HepG2 (cell line): ENCODE data around the gene EIF4E1B. TPM values are rescaled to one million over a fixed set of nuclear protein-coding genes. Genes with fewer than 3 reads are reported as not detected.
A peak's percentile ranks its signal among the peaks of the same experiment; 100 is the strongest.

Source experiments
- ATAC-seq: fragments of 200-7000 bp; cut with Tn5 transposase; 3 replicates; pipeline ENCODE4 v1.9.1; 2020; ENCODE audit warnings: mild to moderate bottlenecking, moderate library complexity
- BruUV-seq: library from RNA; stranded (reverse); fragments of 400-500 nt; replicated peaks from 2 replicates; lab custom pipeline; 2021; lab: Mats Ljungman, UMichigan
- CTCF ChIA-PET: fragments of 300-600 bp; formaldehyde crosslinking; extraction: SDS; loops from one replicate; lab custom pipeline; 2021; ENCODE audit warnings: low total read pairs, inconsistent platforms, low intra/inter-chr PET ratio; lab: Yijun Ruan, JAX
- POLR2A ChIA-PET: fragments of 350-600 bp; sonication (Branson Sonifier 250); formaldehyde crosslinking; loops from one replicate; lab custom pipeline; 2020; ENCODE audit warnings: antibody characterized with exemption, inconsistent platforms; lab: Yijun Ruan, JAX
- DNase-seq: peaks from one replicate; pipeline ENCODE4 v3.0.0-alpha.2; 2015; ENCODE audit warnings: low spot score
- FAIRE-seq: peaks from 3 replicates; lab custom pipeline; 2011; peaks lifted over from hg19 to GRCh38; lab: Jason Lieb, UNC
- H2AFZ ChIP-seq: one replicate; pipeline ENCODE4 v1.6.1; 2011; ENCODE audit warnings: low read length, inconsistent platforms
- H3K27ac ChIP-seq: fragments of 300-600 bp; 3 replicates; pipeline ENCODE4 v1.8.0; 2011; ENCODE audit warnings: mixed run types, mild to moderate bottlenecking, mixed read lengths, low read length, inconsistent platforms; ENCODE audit not compliant: insufficient read depth; ENCODE audit errors: extremely low read length
- H3K27me3 ChIP-seq, 2 experiments: fragments of 200-600 bp in 1 of 2; 2 replicates in 1 of 2; 3 replicates in 1 of 2; pipeline versions ENCODE4 v1.6.0 to v1.8.0; 2011; ENCODE audit warnings: low read length in 2 of 2, mild to moderate bottlenecking in 2 of 2, moderate library complexity in 2 of 2, inconsistent platforms in 1 of 2; ENCODE audit not compliant: insufficient read depth in 2 of 2, control insufficient read depth in 1 of 2
- H3K36me3 ChIP-seq, 2 experiments: fragments of 200-600 bp in 1 of 2; replicated peaks in 1 of 2; 2 replicates in 1 of 2; 3 replicates in 1 of 2; pipeline versions ENCODE4 v1.5.1 to v1.8.0; 2011; ENCODE audit warnings: low read length in 2 of 2, inconsistent platforms in 1 of 2; ENCODE audit not compliant: insufficient read depth in 2 of 2, control insufficient read depth in 1 of 2
- H3K4me1 ChIP-seq: 2 replicates; pipeline ENCODE4 v1.5.1; 2012; ENCODE audit warnings: low read length, inconsistent platforms; ENCODE audit not compliant: insufficient read depth
- H3K4me2 ChIP-seq: 2 replicates; pipeline ENCODE4 v1.6.0; 2011; ENCODE audit warnings: low read depth, low read length, inconsistent platforms
- H3K4me3 ChIP-seq, 3 experiments: fragments of 200-600 bp in 1 of 3; sonication (generic), shearing (Covaris generic) in 1 of 3; replicated peaks in 1 of 3; 2 replicates each; pipeline ENCODE4 v1.5.1; 2011 to 2016; ENCODE audit warnings: low read length in 3 of 3, inconsistent platforms in 2 of 3, low read depth in 2 of 3, mild to moderate bottlenecking in 2 of 3, control low read depth in 1 of 3, mixed read lengths in 1 of 3; ENCODE audit not compliant: insufficient read depth in 1 of 3
- H3K79me2 ChIP-seq: one replicate; pipeline ENCODE4 v1.6.1; 2011; ENCODE audit warnings: low read length, inconsistent platforms; ENCODE audit not compliant: insufficient read depth
- H3K9ac ChIP-seq: 2 replicates; pipeline ENCODE4 v1.6.0; 2011; ENCODE audit warnings: mild to moderate bottlenecking, low read depth, low read length, inconsistent platforms; ENCODE audit not compliant: insufficient read depth
- H3K9me3 ChIP-seq: 2 replicates; pipeline ENCODE4 v1.5.1; 2012; ENCODE audit warnings: mild to moderate bottlenecking, low read length
- H4K20me1 ChIP-seq: 2 replicates; pipeline ENCODE4 v1.6.0; 2011; ENCODE audit warnings: inconsistent platforms, mild to moderate bottlenecking, low read length, moderate library complexity; ENCODE audit not compliant: insufficient read depth
- AGO2 ChIP-seq: fragments of 200-400 bp; formaldehyde crosslinking; optimal IDR thresholded peaks from 2 replicates; pipeline ENCODE3; 2017; ENCODE audit warnings: mild to moderate bottlenecking, low read depth, low read length, moderate library complexity
- HNRNPL ChIP-seq: fragments of 200-400 bp; formaldehyde crosslinking; IDR thresholded peaks from 2 replicates; pipeline ENCODE4 v1.6.1; 2017; ENCODE audit warnings: mild to moderate bottlenecking, low read depth, low read length
- KDM2A ChIP-seq: sonication (generic); formaldehyde crosslinking; IDR thresholded peaks from 2 replicates; pipeline ENCODE4 v1.4.0; 2020; ENCODE audit warnings: low read depth, missing genetic modification reagents, borderline replicate concordance
- KDM4B ChIP-seq: sonication (generic); formaldehyde crosslinking; IDR thresholded peaks from 2 replicates; pipeline ENCODE4 v1.4.0; 2020; ENCODE audit warnings: missing genetic modification reagents
- MED8 ChIP-seq: sonication (generic); formaldehyde crosslinking; IDR thresholded peaks from 2 replicates; pipeline ENCODE4 v1.8.1; 2023; ENCODE audit warnings: mild to moderate bottlenecking, missing genetic modification reagents; ENCODE audit not compliant: insufficient replicate concordance
- PHF5A ChIP-seq: IDR thresholded peaks from one replicate; pipeline ENCODE4 v1.6.1; 2018; ENCODE audit warnings: low read depth, missing genetic modification reagents; ENCODE audit not compliant: unreplicated experiment
- SOX13 ChIP-seq, 3 experiments: fragments of 450-650 bp in 1 of 3; sonication (generic) in 1 of 3; formaldehyde crosslinking in 1 of 3; IDR thresholded peaks in 2 of 3; conservative IDR thresholded peaks in 1 of 3; 2 replicates each; pipeline versions ENCODE4 v1.5.0 to v1.6.1; 2016 to 2020; ENCODE audit warnings: antibody characterized with exemption in 1 of 3, mild to moderate bottlenecking in 1 of 3, missing compliant biosample characterization in 1 of 3, missing genetic modification reagents in 1 of 3, moderate library complexity in 1 of 3
- YY1 ChIP-seq: IDR thresholded peaks from 2 replicates; pipeline ENCODE4 v1.6.1; 2011; ENCODE audit warnings: low read length, low read depth, moderate library complexity, mild to moderate bottlenecking; ENCODE audit not compliant: insufficient read depth, insufficient replicate concordance
- WGBS: methylation state at CpG from one replicate; pipeline ENCODE4 v1.1.6; 2017; ENCODE audit warnings: low lambda C conversion rate; 5-methylcytosine and 5-hydroxymethylcytosine counted together
- in situ Hi-C: cut with HindIII; loops from 2 replicates; pipeline ENCODE4 v1.10.0; 2017; ENCODE audit warnings: low pct_unique_long_range_greater_than_20kb; ENCODE audit not compliant: extremely low pct_ligation_motif_present
- intact Hi-C: fragments of 100-400 bp; cut with micrococcal nuclease; formaldehyde crosslinking; loops from one replicate; pipeline ENCODE4 v1.10.0; 2022; ENCODE audit not compliant: unreplicated experiment
- polyA plus RNA-seq, 8 experiments: library from polyadenylated mRNA; depleted of rRNA in 3 of 8; stranded (reverse) in 7 of 8; unstranded in 1 of 8; fragments of >200 nt; fragmentation: Illumina TruSeq in 4 of 8; extraction: Trizol in 4 of 8; gene quantifications; 2 replicates each; pipeline versions ENCODE4 v1.2.1 to v1.2.3, GENCODE V29; 2011 to 2016; ENCODE audit warnings: low read depth in 4 of 8, missing spikeins in 1 of 8, mixed read lengths in 1 of 8; ENCODE audit not compliant: insufficient read depth in 1 of 8
- total RNA-seq, 5 experiments: library from RNA; depleted of rRNA; stranded (reverse); fragments of >200 nt; fragmentation: Illumina TruSeq; extraction: Trizol; gene quantifications; 2 replicates each; pipeline ENCODE4 v1.2.3, GENCODE V29; 2016; ENCODE audit warnings: low read depth in 1 of 5
- TF ChIP-seq, protein P1 (sequence below): sonication (generic); formaldehyde crosslinking; IDR thresholded peaks from 2 replicates; pipeline ENCODE4 v1.4.0; 2020; ENCODE audit warnings: missing genetic modification reagents
- TF ChIP-seq, protein P2 (sequence below): sonication (generic); formaldehyde crosslinking; IDR thresholded peaks from 2 replicates; pipeline ENCODE4 v1.5.0; 2020; ENCODE audit warnings: mild to moderate bottlenecking, missing genetic modification reagents, moderate library complexity

Gene EIF4E1B
- total and polyA plus RNA-seq, 2 of the 13 experiments (the other 11 are each of a cell fraction or from before 2014, with no cell fraction given), result not detected

DNA sequence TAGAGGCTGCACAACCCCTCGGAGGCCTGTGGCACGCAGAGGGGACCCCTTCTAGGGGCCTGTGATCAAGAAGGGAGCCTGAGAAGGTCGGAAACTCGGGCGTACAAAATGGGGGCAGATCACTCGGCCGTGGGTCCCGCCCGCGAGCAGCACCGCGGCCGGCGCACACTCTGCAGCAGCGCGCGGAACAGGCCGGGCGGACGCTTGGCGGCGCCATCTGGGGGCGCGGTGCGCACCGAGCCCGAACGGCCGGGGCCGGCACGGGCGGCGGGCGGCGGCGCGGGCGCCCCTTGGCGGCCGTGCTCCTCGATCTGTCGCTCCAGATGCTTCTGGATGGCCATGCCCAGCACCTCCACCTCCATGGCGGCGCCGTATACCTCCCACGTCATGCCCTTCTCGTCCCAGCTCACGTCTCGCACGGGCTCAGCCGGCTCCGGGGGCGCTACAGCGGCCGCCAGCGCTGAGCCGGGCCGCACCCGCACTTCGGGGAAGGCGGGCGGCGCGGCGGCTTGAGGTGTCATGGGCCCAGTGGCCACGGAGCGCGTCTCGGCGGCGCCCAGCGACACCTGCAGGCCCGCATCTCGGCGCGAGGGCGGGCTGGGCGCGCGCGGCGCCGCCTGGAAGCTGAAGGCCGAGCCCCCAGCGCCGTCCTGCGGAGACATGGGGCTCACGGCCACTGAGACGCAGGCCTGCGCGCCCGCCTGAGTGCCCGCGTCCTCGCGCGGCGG is 33.6 kb upstream of the EIF4E1B start:
- ChIA-PET CTCF (no interaction called here), POLR2A (no interaction called here)
- no TSS peak for BruUV-seq
- 88% methylated on average over 97 of the region's 98 CpGs for WGBS
- Histone ChIP-seq H3K4me3 (peak overlapping the region in 1 of 3 experiments; percentile 40; a peak in 1 of 6 replicates), H3K36me3 (peaks cover 0 to 9% of the 10 kb centered on the region in 2 experiments; a peak in 1 of 5 replicates), H3K4me1 (no peaks in the 10 kb centered on the region), H4K20me1 (0 out of 2 replicates have a peak, but pooled peaks cover 4% of the 10 kb centered on the region), H3K9me3 (no peaks in the 10 kb centered on the region), H3K27ac (no peak overlapping the region), H3K9ac (no peak overlapping the region), H2AFZ (no peak overlapping the region), H3K79me2 (no peaks in the 10 kb centered on the region), H3K4me2 (peak overlapping the region; percentile 49), H3K27me3 (no peaks in the 10 kb centered on the region; a peak in 1 of 5 replicates)
- in situ Hi-C loops (loop anchor here (25.0 kb wide), 1 partner anchor 860 kb away; no protein-coding TSS in a partner anchor), intact Hi-C loops (no loop called here)
- TF ChIP-seq KDM4B (no peak), KDM2A (CRISPR knock-in tag) (peak; percentile 27; the same call in 1 of the 2 replicates), YY1 (peak; percentile 42), HNRNPL (no peak), PHF5A (no peak), AGO2 (peak; percentile 15), SOX13 (IDR thresholded peaks at IDR 0.05) (no peak), SOX13 (CRISPR knock-in tag; conservative IDR thresholded peaks at IDR 0.05 in 1 of 2, IDR thresholded peaks at IDR 0.05 in 1 of 2) (no peak), MED8 (CRISPR knock-in tag) (no peak)
- TF ChIP-seq, protein P1, sequence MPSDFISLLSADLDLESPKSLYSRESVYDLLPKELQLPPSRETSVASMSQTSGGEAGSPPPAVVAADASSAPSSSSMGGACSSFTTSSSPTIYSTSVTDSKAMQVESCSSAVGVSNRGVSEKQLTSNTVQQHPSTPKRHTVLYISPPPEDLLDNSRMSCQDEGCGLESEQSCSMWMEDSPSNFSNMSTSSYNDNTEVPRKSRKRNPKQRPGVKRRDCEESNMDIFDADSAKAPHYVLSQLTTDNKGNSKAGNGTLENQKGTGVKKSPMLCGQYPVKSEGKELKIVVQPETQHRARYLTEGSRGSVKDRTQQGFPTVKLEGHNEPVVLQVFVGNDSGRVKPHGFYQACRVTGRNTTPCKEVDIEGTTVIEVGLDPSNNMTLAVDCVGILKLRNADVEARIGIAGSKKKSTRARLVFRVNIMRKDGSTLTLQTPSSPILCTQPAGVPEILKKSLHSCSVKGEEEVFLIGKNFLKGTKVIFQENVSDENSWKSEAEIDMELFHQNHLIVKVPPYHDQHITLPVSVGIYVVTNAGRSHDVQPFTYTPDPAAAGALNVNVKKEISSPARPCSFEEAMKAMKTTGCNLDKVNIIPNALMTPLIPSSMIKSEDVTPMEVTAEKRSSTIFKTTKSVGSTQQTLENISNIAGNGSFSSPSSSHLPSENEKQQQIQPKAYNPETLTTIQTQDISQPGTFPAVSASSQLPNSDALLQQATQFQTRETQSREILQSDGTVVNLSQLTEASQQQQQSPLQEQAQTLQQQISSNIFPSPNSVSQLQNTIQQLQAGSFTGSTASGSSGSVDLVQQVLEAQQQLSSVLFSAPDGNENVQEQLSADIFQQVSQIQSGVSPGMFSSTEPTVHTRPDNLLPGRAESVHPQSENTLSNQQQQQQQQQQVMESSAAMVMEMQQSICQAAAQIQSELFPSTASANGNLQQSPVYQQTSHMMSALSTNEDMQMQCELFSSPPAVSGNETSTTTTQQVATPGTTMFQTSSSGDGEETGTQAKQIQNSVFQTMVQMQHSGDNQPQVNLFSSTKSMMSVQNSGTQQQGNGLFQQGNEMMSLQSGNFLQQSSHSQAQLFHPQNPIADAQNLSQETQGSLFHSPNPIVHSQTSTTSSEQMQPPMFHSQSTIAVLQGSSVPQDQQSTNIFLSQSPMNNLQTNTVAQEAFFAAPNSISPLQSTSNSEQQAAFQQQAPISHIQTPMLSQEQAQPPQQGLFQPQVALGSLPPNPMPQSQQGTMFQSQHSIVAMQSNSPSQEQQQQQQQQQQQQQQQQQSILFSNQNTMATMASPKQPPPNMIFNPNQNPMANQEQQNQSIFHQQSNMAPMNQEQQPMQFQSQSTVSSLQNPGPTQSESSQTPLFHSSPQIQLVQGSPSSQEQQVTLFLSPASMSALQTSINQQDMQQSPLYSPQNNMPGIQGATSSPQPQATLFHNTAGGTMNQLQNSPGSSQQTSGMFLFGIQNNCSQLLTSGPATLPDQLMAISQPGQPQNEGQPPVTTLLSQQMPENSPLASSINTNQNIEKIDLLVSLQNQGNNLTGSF (CRISPR knock-in tag), result no peak
- TF ChIP-seq, protein P2, sequence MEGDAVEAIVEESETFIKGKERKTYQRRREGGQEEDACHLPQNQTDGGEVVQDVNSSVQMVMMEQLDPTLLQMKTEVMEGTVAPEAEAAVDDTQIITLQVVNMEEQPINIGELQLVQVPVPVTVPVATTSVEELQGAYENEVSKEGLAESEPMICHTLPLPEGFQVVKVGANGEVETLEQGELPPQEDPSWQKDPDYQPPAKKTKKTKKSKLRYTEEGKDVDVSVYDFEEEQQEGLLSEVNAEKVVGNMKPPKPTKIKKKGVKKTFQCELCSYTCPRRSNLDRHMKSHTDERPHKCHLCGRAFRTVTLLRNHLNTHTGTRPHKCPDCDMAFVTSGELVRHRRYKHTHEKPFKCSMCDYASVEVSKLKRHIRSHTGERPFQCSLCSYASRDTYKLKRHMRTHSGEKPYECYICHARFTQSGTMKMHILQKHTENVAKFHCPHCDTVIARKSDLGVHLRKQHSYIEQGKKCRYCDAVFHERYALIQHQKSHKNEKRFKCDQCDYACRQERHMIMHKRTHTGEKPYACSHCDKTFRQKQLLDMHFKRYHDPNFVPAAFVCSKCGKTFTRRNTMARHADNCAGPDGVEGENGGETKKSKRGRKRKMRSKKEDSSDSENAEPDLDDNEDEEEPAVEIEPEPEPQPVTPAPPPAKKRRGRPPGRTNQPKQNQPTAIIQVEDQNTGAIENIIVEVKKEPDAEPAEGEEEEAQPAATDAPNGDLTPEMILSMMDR (CRISPR knock-in tag), result 0 out of 2 replicates have a peak, but pooled peaks have one; percentile 21
- peak; percentile 78 for ATAC-seq
- no peak for FAIRE-seq
- DNase-seq, result no peak
